Activated T-cell treated with anti-CD3 and anti-CD28 coated beads, Interleukin-2, amount 50 U/mL, for 4 hours (primary cell): ENCODE data around the gene MAPT. TPM values are rescaled to one million over a fixed set of nuclear protein-coding genes. Genes with fewer than 3 reads are reported as not detected.

Source experiments
- ATAC-seq, 2 donors: fragments of 200-7000 bp; cut with Tn5 transposase; one replicate each; pipeline ENCODE4 v1.10.0; 2021
- DNase-seq: peaks from one replicate; pipeline ENCODE4 v3.0.0-alpha.2; 2020
- H3K27me3 Mint-ChIP-seq: one replicate; pipeline ENCODE4 v1.8.0; 2021; ENCODE audit warnings: low read depth, mixed read lengths
- H3K36me3 Mint-ChIP-seq: one replicate; pipeline ENCODE4 v1.8.0; 2022; ENCODE audit warnings: mixed read lengths; ENCODE audit not compliant: insufficient read depth
- H3K4me1 Mint-ChIP-seq: one replicate; pipeline ENCODE4 v1.8.0; 2021; ENCODE audit warnings: low read depth, mixed read lengths
- H3K4me3 Mint-ChIP-seq: one replicate; pipeline ENCODE4 v1.8.0; 2021; ENCODE audit warnings: mild to moderate bottlenecking, moderate library complexity, mixed read lengths
- H3K9me3 Mint-ChIP-seq: one replicate; pipeline ENCODE4 v1.8.0; 2021; ENCODE audit warnings: mixed read lengths
- total RNA-seq, 3 donors: library from RNA; stranded (reverse); gene quantifications; one replicate each; pipeline ENCODE4 v1.2.1, GENCODE V29; 2021

The MAPT gene
- total RNA-seq, 3 donors from 2014 or later, result 1.3 to 1.8 (median 1.8) TPM

- Mint-ChIP-seq H3K4me1 (no peaks in the 10 kb centered on the region), H3K36me3 (no peaks in the 10 kb centered on the region), H3K27me3 (peaks cover 3% of the 10 kb centered on the region), H3K9me3 (peaks cover 8% of the 10 kb centered on the region), H3K4me3 (no peak overlapping the region)
- DNase-seq, result no peak
- no peak for ATAC-seq
These were observed 22.7 kb downstream of the MAPT start for GRCh38 chr17:45917081-45917480.

GRCh38 chr17:45918241-45918745, 23.9 kb downstream of the MAPT start:
- Mint-ChIP-seq H3K4me3 (no peak overlapping the region), H3K36me3 (no peaks in the 10 kb centered on the region), H3K9me3 (no peaks in the 10 kb centered on the region), H3K27me3 (peaks cover 3% of the 10 kb centered on the region), H3K4me1 (no peaks in the 10 kb centered on the region)
- ATAC-seq (no peak), DNase-seq (no peak)

- Mint-ChIP-seq H3K36me3 (no peaks in the 10 kb centered on the region), H3K4me1 (no peaks in the 10 kb centered on the region), H3K27me3 (peaks cover 3% of the 10 kb centered on the region), H3K4me3 (no peak overlapping the region), H3K9me3 (no peaks in the 10 kb centered on the region)
- no peak for DNase-seq
- ATAC-seq, result no peak
These were observed 24.8 kb downstream of the MAPT start for GRCh38 chr17:45919136-45919535.

- ATAC-seq (no peak), DNase-seq (no peak)
- H3K4me1 Mint-ChIP-seq, result no peaks in the 10 kb centered on the region
- H3K4me3 Mint-ChIP-seq, result no peak overlapping the region
- H3K27me3 Mint-ChIP-seq, result peaks cover 3% of the 10 kb centered on the region
- no peaks in the 10 kb centered on the region for H3K36me3 Mint-ChIP-seq
- no peaks in the 10 kb centered on the region for H3K9me3 Mint-ChIP-seq
These were observed 25.7 kb downstream of the MAPT start for GRCh38 chr17:45920083-45920482.

GRCh38 chr17:45923511-45924268, 29.3 kb downstream of the MAPT start:
- H3K4me1 Mint-ChIP-seq, result no peaks in the 10 kb centered on the region
- H3K27me3 Mint-ChIP-seq, result peaks cover 5% of the 10 kb centered on the region
- no peaks in the 10 kb centered on the region for H3K36me3 Mint-ChIP-seq
- H3K4me3 Mint-ChIP-seq, result no peak overlapping the region
- ATAC-seq, result no peak
- DNase-seq, result no peak
- no peaks in the 10 kb centered on the region for H3K9me3 Mint-ChIP-seq

GRCh38 chr17:45924332-45924820, 30.0 kb downstream of the MAPT start:
- Mint-ChIP-seq H3K36me3 (no peaks in the 10 kb centered on the region), H3K4me1 (no peaks in the 10 kb centered on the region), H3K9me3 (no peaks in the 10 kb centered on the region), H3K27me3 (peaks cover 5% of the 10 kb centered on the region), H3K4me3 (no peak overlapping the region)
- DNase-seq (no peak), ATAC-seq (no peak)

GRCh38 chr17:45925311-45925710, 31.0 kb downstream of the MAPT start:
- ATAC-seq (no peak), DNase-seq (no peak)
- no peak overlapping the region for H3K4me3 Mint-ChIP-seq
- H3K4me1 Mint-ChIP-seq, result no peaks in the 10 kb centered on the region
- no peaks in the 10 kb centered on the region for H3K36me3 Mint-ChIP-seq
- H3K27me3 Mint-ChIP-seq, result peaks cover 5% of the 10 kb centered on the region
- no peaks in the 10 kb centered on the region for H3K9me3 Mint-ChIP-seq

- DNase-seq (no peak), ATAC-seq (no peak)
- Mint-ChIP-seq H3K27me3 (peaks cover 9% of the 10 kb centered on the region), H3K4me3 (no peak overlapping the region), H3K4me1 (no peaks in the 10 kb centered on the region), H3K36me3 (no peaks in the 10 kb centered on the region), H3K9me3 (no peaks in the 10 kb centered on the region)
These were observed 32.9 kb downstream of the MAPT start for GRCh38 chr17:45927247-45927646.

GRCh38 chr17:45929344-45929743, 35.0 kb downstream of the MAPT start:
- no peaks in the 10 kb centered on the region for H3K9me3 Mint-ChIP-seq
- no peak for DNase-seq
- H3K4me1 Mint-ChIP-seq, result no peaks in the 10 kb centered on the region
- H3K36me3 Mint-ChIP-seq, result no peaks in the 10 kb centered on the region
- no peak for ATAC-seq
- no peak overlapping the region for H3K4me3 Mint-ChIP-seq
- peaks cover 16% of the 10 kb centered on the region for H3K27me3 Mint-ChIP-seq

- H3K4me3 Mint-ChIP-seq, result no peak overlapping the region
- no peak for DNase-seq
- no peaks in the 10 kb centered on the region for H3K4me1 Mint-ChIP-seq
- no peaks in the 10 kb centered on the region for H3K9me3 Mint-ChIP-seq
- ATAC-seq, result no peak
- H3K36me3 Mint-ChIP-seq, result no peaks in the 10 kb centered on the region
- peaks cover 16% of the 10 kb centered on the region for H3K27me3 Mint-ChIP-seq
These were observed 36.1 kb downstream of the MAPT start for GRCh38 chr17:45930420-45930951.

GRCh38 chr17:45931677-45932076, 37.3 kb downstream of the MAPT start:
- H3K4me3 Mint-ChIP-seq, result no peak overlapping the region
- H3K9me3 Mint-ChIP-seq, result no peaks in the 10 kb centered on the region
- peaks cover 25% of the 10 kb centered on the region for H3K27me3 Mint-ChIP-seq
- ATAC-seq (no peak), DNase-seq (no peak)
- H3K36me3 Mint-ChIP-seq, result no peaks in the 10 kb centered on the region
- H3K4me1 Mint-ChIP-seq, result no peaks in the 10 kb centered on the region

GRCh38 chr17:45934044-45934979, 40.0 kb downstream of the MAPT start:
- peaks cover 23% of the 10 kb centered on the region for H3K27me3 Mint-ChIP-seq
- ATAC-seq (no peak), DNase-seq (no peak)
- no peaks in the 10 kb centered on the region for H3K36me3 Mint-ChIP-seq
- no peaks in the 10 kb centered on the region for H3K4me1 Mint-ChIP-seq
- H3K9me3 Mint-ChIP-seq, result no peaks in the 10 kb centered on the region
- no peak overlapping the region for H3K4me3 Mint-ChIP-seq

- H3K4me1 Mint-ChIP-seq, result no peaks in the 10 kb centered on the region
- no peak for ATAC-seq
These were observed 40.9 kb downstream of the MAPT start for GRCh38 chr17:45935197-45935709.

More at GRCh38 chr17:45935197-45935709, 40.9 kb downstream of the MAPT start:
- no peaks in the 10 kb centered on the region for H3K36me3 Mint-ChIP-seq
- no peak for DNase-seq
- H3K4me3 Mint-ChIP-seq, result no peak overlapping the region
- peaks cover 28% of the 10 kb centered on the region for H3K27me3 Mint-ChIP-seq
- H3K9me3 Mint-ChIP-seq, result no peaks in the 10 kb centered on the region
